Measurements from ENCODE around the gene FBXO38.
A peak's percentile ranks its signal among the peaks of the same experiment; 100 is the strongest.

FBXO38 gene

DNA sequence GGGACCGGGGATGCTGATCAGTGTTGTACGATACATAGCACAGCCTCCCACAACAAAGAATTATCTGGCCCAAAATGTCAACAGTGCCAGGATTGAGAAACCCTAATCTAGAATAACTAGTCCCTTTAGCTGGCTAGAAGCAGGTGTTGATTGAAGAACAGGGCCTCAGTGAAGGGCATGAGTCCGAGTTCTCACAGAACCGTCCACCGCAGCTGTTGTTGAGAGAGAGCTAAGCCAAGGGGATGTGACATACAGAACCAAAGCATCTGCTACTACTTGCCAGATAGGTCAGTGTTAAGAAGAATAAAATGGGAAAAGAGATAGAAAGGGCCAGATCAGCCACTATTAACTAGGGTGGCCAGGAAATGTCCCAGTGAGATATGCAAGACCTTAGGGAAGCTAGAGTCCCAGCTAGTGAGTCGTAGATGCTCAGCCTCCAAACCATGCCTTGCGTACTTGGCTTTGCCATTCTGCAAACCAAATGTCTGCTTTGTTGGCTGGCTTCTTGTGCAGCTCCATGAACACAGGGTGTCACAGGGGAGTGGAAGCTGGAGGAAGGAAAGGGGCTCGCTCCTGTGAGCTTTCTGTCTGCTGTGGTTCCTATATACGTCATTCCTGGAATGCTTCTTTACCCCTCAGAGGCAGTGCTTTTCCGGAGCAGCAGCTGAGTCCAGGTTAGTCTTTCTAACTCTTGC, 68.9 kb downstream of the FBXO38 start:
- H3K4me3 ChIP-seq (replicated peaks; ENCODE audit: low read depth, low read length) = no peak overlapping the region
- peak; percentile 34 for DNase-seq (ENCODE audit: low read depth)
- TF ChIP-seq, protein P1, sequence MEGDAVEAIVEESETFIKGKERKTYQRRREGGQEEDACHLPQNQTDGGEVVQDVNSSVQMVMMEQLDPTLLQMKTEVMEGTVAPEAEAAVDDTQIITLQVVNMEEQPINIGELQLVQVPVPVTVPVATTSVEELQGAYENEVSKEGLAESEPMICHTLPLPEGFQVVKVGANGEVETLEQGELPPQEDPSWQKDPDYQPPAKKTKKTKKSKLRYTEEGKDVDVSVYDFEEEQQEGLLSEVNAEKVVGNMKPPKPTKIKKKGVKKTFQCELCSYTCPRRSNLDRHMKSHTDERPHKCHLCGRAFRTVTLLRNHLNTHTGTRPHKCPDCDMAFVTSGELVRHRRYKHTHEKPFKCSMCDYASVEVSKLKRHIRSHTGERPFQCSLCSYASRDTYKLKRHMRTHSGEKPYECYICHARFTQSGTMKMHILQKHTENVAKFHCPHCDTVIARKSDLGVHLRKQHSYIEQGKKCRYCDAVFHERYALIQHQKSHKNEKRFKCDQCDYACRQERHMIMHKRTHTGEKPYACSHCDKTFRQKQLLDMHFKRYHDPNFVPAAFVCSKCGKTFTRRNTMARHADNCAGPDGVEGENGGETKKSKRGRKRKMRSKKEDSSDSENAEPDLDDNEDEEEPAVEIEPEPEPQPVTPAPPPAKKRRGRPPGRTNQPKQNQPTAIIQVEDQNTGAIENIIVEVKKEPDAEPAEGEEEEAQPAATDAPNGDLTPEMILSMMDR (IDR thresholded peaks at IDR 0.05; ENCODE audit: low read length, missing control alignments) = no peak

DNA sequence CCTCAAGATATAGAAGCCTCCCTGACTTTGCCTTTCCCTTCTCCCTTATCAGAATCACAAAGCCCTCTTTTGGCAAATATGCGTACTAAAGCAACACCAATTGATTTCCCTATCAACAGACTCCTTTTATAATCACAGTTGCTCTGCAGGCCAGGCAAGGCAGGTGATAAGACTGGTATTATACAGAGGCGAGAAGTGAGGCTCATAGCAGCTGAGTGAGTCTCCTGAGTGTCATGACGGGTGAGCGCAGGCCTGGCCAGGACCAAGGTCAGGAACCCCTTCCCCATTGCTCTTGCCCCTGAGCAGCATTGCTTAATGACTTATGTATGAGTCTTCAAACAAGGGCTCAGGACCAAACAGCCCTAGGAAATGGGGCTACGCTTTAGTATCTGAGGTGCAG, 70.8 kb downstream of the FBXO38 start:
- no peak for DNase-seq (ENCODE audit: low read depth)
- TF ChIP-seq, protein P1 (IDR thresholded peaks at IDR 0.05; ENCODE audit: low read length, missing control alignments) = no peak
- H3K4me3 ChIP-seq (replicated peaks; ENCODE audit: low read depth, low read length) = no peak overlapping the region

DNA sequence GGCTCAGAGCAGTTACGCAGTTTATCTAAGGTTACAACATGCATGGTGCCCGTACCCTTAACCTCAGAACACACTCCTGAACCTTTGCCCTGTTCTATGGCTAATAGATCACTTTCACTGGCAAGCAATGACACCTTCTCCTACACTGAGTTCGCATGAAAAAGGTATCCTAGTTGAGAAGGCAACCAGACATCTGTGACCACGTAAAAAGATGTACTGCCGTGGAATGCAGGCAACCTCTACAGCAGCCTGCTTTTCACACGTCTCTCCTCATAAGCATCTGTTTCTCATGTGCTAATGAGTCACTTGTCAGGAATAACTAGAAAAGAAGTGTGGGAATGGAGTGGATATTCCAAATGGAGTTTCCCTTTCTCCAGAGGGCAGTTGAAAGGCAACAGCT, 71.4 kb downstream of the FBXO38 start:
- H3K4me3 ChIP-seq (replicated peaks; ENCODE audit: low read depth, low read length) = no peak overlapping the region
- no peak for DNase-seq (ENCODE audit: low read depth)
- TF ChIP-seq, protein P1 (IDR thresholded peaks at IDR 0.05; ENCODE audit: low read length, missing control alignments) = no peak

DNA sequence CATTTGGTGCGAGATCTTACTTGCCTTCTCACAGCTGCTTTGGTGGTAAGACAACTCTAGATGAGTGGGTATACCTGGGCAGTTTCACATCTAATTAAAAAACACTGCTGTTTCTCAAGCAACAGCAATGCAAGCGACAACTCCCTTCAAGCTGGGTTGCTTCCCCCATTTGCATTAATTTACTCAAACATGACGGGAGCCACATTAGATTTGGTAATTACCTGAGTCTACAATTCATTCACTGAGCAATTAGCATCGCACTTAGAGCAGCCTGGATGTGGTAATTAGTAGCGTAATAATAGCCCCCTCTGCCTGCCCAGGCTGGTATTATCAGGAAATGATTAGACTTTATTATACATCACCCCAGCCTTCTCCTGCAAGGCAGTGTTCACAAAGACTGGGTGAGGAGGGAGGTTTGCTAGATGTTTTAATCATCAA, 73.4 kb downstream of the FBXO38 start:
- TF ChIP-seq, protein P1 (IDR thresholded peaks at IDR 0.05; ENCODE audit: low read length, missing control alignments) = peak; percentile 23
- no peak overlapping the region for H3K4me3 ChIP-seq (replicated peaks; ENCODE audit: low read depth, low read length)
- no peak for DNase-seq (ENCODE audit: low read depth)

DNA sequence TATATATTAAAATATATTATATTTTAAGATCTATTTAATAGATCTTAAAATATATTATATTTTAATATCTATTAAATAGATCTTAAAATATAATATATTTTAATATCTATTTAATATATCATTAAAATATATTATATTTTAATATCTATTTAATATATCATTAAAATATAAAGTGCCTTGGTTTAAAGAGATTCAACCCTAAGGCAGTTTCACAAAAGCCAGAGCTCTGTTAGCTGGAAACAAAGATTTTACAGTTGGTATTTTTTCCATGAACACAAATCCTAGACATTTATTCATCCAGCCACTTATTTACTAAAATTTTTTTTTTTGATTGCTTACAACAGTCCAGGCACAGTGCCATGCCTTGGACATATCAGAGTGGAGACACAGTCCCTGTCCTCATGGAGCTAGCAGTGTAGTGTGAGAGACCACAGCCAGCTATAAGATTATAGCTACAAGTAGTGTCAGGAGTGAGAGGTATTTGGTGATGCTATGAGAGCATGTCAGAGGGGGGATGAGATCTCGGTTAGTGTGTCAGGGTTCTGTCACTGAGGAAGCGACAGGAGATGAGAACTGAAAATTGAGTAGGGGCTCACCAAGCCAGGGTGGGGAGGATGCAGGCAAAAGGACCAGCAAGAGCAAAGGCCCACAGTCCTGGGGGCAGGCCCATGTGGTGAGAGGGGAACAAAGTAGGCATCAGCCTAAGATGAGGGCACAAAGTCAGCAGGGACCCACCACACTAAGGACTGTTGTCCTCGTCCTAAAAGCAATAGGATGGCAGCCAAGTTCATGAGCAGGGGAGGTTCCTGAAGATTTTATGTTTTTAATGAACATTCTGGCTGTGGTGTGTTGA, 74.5 kb downstream of the FBXO38 start:
- TF ChIP-seq, protein P1 (IDR thresholded peaks at IDR 0.05; ENCODE audit: low read length, missing control alignments) = no peak
- no peak for DNase-seq (ENCODE audit: low read depth)
- no peak overlapping the region for H3K4me3 ChIP-seq (replicated peaks; ENCODE audit: low read depth, low read length)

DNA sequence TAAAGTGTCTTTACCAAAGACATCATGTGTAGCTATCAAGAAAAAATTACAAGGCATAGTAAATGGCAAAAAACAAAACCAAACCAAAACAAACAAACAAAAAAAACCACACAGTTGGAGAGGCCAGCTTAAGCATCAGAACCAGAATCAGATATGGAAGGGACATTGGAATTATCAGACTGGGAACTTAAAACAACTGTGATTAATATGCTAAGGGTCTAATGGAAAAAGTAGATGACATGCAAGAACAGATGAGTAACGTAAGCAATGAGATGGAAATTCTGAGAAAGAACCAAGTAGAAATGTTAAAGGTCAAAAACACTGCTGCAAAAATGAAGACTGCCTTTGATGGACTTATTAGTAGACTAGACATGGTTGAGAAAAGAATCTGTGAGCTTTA, 75.9 kb downstream of the FBXO38 start:
- no peak for DNase-seq (ENCODE audit: low read depth)
- H3K4me3 ChIP-seq (replicated peaks; ENCODE audit: low read depth, low read length) = no peak overlapping the region
- TF ChIP-seq, protein P1 (IDR thresholded peaks at IDR 0.05; ENCODE audit: low read length, missing control alignments) = no peak
